Activated CD8-positive, alpha-beta memory T cell treated with anti-CD3 and anti-CD28 coated beads for 24 hours (primary cell): ENCODE data around the gene YEATS2.
"Not testable (repeated sequence)": the region's sequence is repeated elsewhere in the genome, so short reads cannot be mapped to it uniquely, and the experiment has no call there.

Experiments used
- DNase-seq: peaks from one replicate; pipeline ENCODE4 v3.0.0-alpha.2; 2020

YEATS2 gene

DNA sequence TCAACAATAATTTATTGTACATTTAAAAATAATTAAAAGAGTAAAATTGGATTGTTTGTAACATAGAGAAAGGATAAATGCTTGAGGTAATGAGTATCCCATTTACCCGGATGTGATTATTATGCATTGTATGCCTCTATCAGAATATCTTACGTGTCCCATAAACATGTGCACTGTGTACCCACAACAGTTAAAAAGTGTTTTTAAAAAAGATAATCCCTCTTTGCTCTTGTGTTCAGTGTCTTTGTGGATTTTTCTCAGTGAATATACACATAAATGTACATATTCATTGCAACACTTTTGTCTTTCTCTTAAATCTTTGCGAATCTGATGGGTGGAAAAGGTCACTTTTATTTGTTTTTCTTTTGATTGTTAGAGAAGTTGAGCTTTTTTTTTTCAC, 20.4 kb downstream of the YEATS2 start:
- no peak for DNase-seq

GRCh38 chr3:183725387-183725786, 27.8 kb downstream of the YEATS2 start:
- no peak for DNase-seq

GRCh38 chr3:183728204-183728603, 30.6 kb downstream of the YEATS2 start:
- no peak for DNase-seq

DNA sequence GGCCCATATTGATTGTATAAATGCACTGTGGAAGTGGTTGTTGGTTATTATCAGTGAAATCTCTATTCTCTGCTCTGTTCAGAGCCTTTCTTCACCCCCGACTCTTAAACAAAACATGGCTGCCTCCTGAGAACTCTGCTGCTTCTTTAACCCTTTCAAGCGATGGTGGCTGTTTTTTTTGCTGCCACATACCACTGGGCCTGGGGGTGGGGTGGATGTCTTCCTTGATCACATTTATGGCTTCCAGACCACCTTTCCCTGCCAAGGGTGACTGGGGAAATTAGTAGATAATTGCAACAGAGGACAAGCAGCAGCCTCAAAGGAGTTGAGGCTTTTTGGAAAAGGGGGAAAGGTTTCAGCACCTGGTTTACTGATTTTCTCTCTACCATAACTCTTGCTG, 32.8 kb downstream of the YEATS2 start:
- DNase-seq, result no peak

DNA sequence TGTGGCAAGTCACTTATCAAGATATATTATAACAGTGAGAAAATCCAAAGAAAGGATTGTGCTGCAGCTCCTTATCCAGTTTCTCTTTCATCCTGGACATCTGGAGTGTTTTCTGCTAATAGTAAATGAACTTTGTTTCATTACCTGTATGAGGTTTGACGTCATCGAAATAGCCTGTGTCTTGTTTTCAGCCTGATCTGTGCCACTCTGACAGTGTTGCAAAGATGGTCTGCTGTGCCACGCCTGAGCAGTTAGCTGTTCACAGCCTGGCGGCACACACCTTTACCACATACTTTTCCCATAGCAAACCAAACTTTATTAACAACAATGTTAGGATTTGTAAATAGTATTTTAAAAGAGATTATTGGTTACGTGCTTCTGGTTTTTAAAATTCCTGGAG, 34.0 kb downstream of the YEATS2 start:
- DNase-seq, result no peak

DNA sequence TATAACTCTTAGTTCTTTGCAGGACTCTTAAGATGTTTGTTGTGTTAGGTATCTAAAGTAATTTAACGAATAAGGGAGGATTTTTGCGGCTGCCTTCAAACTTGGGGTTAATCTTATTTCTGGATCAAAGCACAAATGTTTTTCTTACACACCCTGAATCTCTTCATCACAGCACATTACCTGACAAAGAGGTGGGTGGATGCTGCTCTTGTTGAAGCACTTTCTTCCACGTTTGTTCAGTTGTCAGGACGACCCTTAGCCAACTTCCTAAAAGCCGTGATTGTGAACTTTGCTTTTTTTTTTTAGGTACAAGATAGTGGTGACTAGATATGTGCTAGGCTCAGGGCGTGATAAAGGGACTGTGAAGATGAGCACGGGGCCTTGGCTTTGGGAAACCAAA, 36.0 kb downstream of the YEATS2 start:
- no peak for DNase-seq

- no peak for DNase-seq
Observed at GRCh38 chr3:183734750-183735494, 37.3 kb downstream of the YEATS2 start.

DNA sequence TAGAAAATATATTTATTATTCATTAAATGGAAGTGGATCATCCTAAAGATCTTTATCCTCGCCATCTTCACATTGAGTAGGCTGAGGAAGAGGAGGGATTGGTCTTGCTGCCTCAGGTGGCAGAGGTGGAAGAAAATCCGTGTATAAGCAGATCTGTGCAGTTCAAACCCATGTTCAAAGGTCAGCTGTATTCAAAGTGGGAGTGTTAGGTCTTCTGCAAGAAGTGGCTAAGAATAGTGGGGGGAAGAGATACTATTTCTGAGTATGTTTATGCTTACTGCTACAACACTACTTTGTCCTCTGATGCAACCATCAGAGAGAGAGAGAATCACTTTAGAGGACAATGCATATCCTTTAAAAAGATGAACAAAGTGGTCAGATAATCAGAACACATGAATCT, 39.5 kb downstream of the YEATS2 start:
- no peak for DNase-seq

- DNase-seq, result not testable (repeated sequence)
Observed at GRCh38 chr3:183740154-183740553, 42.6 kb downstream of the YEATS2 start.

DNA sequence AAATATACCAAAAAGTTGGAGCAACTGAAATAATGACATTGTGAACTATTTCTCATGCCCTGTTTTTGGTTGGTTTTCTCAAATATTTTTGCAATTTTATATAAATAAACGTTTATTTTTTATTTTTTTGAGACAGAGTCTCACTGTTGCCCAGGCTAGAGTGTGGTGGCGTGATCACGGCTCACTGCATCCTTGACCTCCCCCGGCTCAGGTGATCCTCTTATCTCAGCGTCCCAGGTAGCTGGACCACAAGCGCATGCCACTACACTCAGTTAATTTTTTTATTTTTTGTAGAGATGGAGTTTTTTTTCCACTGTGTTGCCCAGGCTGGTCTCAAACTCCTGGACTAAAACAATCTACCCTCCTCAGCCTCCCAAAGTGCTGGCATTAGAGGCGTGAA, 45.6 kb downstream of the YEATS2 start:
- no peak for DNase-seq

DNA sequence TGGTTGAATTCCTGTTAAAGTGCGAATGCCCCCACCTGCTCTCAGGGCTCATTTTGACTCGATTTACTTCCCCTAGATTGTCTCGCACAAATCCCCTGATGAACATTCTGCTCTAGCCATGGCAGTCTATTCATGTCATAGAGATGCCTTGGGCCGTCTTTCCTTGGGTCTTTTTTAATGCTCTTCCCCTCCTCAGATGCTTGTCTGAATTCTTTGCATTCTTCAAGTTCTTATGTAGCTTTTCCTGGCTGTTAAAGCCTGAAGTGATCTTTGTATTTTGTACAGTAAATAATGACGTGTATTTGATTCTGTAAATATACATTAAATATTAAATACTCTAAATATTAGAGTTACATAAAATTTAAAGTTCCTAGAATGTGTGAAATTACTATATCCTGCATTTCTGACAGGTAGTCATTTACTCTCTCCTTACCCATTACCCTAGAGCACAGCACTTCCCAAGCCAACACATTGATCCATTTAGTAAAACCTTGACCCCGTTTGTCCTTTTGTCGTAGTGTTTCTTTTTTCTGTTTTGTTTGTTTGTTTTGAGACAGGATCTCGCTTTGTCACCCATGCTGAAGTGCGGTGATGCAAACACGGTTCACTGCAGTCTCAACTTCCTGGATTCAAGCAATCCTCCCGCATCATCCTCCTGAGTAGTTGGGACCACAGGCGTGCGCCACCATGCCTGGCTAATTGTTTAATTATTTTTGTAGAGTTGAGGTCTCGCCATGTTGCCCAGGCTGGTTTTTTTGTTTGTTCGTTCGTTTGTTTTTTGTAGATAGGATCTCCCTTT, 47.9 kb downstream of the YEATS2 start:
- no peak for DNase-seq

GRCh38 chr3:183754052-183754451, 56.5 kb downstream of the YEATS2 start:
- no peak for DNase-seq

DNA sequence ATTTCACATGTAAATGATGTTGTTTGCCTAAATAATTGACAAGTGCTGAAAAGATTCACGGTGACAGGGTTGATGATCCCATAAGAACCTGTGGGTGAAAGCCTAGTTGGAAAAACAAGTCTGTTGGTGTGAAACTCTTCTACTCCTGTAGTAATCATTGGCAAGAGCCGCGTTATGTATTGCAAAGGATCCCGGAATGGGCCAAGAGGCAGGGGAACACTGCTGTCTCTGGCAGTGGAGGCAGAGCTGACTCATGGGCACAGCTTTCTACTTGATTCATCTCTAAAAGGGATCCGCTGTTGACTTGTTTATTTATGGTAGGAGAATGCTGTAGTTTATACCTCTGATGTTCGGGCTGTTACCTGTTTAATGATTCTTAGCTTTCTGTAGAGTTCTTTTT, 64.7 kb downstream of the YEATS2 start:
- no peak for DNase-seq

DNA sequence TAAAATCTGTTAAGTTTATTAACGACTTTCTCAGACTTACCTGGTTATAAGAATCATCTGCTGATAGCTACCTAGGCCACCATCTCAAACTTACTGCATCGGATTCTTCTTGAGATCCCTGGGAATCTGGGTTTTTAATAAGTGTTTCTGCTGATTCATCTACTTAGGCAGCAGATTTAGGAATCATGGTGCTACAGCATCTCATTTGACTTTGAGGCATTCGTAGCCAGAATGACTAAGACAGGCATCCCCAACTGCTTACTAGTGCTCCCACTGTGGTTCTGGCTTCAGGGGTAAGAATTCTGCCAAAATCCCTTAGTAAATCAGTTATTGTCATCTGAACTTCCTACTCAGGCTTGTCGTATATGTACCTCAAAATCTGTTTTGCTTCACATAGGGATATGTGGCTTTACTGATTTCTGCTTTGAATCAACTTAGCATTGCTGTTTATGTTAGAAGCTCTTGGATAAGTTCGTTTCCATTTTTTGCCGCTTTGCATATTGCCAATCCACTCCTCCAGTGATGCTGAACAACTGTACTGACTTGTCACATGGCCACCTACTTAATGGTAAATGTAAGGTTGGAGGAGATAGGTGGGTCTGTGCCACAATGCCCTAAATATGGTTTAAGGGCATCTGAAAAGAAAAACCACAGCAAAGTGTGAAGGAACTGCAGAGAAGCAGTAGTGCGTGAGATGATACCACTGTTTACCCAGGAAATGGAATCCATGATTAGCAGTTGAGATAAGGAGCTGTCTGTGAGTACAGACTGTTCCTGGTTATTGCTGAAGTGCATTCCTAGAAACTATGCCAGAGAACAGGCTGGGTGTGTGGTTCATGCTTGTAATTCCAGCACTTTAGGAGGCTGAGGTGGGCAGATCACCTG, 67.5 kb downstream of the YEATS2 start:
- DNase-seq, result no peak

- DNase-seq, result no peak
Observed at GRCh38 chr3:183766107-183766506, 68.5 kb downstream of the YEATS2 start.

GRCh38 chr3:183766745-183767606, 69.4 kb downstream of the YEATS2 start:
- DNase-seq, result peak; percentile 82

DNA sequence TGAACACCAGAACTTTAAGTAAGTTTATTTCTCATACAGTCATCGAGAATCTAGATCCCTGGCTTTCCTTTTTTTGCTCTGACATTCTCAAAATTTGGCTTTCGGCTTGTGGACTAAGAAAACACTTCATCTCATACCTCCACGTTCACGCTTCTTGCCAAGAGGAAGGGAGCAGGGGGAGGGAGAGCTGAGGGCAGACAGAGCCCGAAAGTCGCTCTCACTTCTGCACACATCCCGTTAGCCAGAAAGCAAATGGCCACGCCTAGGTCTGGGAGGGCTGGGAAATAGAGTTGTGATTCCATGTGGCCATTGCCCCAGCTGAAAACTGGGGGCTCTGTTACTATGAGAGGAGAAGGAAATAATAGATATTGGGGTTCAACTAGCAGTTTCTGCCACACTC, 70.5 kb downstream of the YEATS2 start:
- DNase-seq, result no peak

- DNase-seq, result no peak
Observed at GRCh38 chr3:183769453-183769852, 71.9 kb downstream of the YEATS2 start.

DNA sequence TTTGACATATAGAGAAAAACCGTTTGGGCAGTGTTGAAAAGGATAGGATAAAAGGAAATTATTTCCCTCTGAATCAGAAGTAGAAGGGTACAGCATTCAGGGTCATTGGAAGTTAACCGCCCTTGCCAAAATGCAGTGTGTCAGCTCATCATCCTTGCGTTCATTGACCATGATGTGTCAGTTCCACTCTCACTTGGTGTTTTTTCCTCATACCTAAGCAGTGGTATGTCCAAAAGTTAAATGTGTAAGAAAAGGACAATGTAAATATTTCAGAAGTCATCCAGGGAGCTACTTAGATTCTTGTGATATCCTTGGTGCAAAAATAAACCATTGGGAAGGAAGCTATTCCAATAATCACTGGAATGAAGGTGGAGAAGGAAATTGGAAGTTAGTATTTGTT, 77.0 kb downstream of the YEATS2 start:
- no peak for DNase-seq

GRCh38 chr3:183775781-183776180, 78.2 kb downstream of the YEATS2 start:
- no peak for DNase-seq

GRCh38 chr3:183776451-183776850, 78.9 kb downstream of the YEATS2 start:
- DNase-seq, result not testable (repeated sequence)

GRCh38 chr3:183777016-183777618, 79.5 kb downstream of the YEATS2 start:
- no peak for DNase-seq
